GM18505 (cell line): ENCODE measurements around the gene EVA1C.

ENCODE experiments used
- ATAC-seq: cut with Tn5 transposase; IDR thresholded peaks from one replicate; pipeline ENCODE4 v1.9.1; 2021; ENCODE audit not compliant: unreplicated experiment
- POLR2A ChIP-seq: IDR thresholded peaks from 4 replicates; pipeline ENCODE4 v1.6.1; 2011; ENCODE audit warnings: borderline replicate concordance; ENCODE audit not compliant: insufficient read depth, insufficient read length; ENCODE audit errors: extremely low read depth

The EVA1C gene

GRCh38 chr21:32403201-32403777 lies 9.2 kb upstream of the EVA1C start:
- no peak for TF ChIP-seq POLR2A
- no peak for ATAC-seq

DNA sequence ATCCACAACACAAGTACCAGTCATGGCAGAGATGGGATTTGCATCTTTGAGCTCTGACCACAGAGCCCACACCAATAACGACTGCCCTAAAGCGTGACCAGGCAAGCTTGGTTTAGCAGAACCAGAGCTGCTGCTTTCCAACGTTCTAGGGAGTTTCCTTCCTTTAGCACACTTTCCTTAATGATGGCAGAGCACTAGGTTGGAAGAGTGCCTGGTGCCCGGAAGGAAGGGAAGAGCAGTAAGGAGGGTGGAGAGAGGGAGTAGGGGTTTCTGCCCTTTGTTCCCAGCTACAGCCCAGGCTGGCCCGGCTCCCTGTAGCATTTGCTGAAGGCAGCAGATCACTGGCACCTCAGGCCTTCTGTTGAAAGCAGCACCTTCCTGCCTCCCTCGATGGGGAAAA lies 6.1 kb upstream of the EVA1C start:
- no peak for TF ChIP-seq POLR2A
- no peak for ATAC-seq

DNA sequence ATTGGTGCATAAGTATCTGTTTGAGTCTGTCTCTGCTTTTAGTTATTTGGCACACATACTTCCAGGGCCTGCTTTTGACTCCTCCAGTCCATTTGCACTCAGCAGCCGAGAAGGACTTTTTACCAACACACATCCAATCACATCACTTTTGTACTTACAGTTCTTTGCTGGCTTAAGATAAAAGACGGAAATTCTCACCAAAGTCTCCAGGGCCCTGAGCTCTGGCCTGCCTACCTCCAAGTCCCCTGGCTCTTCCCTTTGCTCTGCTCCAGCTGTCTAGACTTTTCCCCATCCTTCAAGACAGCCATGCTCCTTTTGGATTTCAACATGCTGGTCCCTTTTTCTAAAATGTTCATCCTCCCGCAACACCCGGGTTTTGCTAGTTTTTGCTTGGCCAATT lies 2.2 kb upstream of the EVA1C start:
- TF ChIP-seq POLR2A, result no peak
- ATAC-seq, result no peak

DNA sequence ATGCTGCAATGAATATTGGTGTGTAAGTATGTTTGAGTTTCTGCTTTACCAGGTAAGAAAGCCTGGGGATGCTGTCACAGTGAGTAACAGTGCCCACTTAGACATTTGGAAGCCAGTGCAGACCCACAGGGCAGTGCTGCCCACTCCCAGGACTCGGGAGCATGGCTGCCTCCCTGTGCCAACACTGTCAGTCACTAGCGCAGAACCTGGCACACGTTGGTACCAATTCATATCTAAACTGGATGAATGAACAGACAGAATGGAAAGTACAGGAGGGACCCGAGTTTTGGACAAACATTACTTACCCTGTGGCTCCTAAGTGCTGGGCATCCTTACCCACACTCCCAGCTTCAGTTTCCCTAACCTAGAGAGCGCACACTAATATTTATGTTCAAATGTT lies 1.6 kb upstream of the EVA1C start:
- ATAC-seq, result no peak

DNA sequence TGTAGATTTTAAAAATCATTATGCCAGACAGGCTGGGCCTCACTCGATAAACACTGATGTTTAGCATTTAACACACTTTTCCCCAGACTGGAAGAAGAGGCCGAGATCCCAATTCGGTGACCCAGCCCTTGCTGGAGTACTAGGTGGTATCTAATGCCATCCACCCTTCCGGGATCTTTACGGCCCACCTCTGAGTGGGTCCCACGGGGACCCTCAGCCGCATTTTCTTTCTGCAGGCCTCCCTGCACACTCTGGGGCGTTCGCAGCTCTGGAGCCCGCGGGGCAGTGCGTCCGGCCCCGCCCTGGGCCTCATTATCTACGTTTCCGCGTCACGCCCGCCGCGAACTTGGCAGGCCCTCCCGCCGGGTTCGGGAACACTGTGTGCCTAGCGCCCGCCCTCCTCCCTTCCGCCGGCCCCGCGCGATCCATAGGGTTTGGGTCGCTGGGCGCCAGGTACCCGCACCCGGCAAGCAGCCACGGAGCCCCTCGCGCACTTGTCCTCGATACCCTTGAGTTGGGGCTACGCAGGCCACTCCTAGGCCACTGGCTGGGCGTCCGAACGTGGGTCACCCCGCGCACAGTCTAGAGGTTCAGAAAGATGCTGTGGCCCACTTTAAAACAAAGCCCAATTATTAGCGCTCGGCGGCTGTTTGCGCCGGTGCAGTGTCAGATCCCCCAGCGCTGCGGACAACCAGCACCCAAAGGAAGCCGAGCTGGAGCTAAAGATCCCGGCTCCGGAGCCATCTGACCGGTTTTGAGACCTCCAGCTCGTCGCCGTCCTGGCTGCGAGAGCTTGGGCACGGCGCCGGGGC lies 950 bp upstream of the EVA1C start:
- no peak for TF ChIP-seq POLR2A
- no peak for ATAC-seq

More for the DNA sequence above, 1.6 kb upstream of the EVA1C start:
- TF ChIP-seq POLR2A, result no peak

GRCh38 chr21:32413015-32413504 lies 554 bp downstream of the EVA1C start:
- ATAC-seq, result no peak
- no peak for TF ChIP-seq POLR2A

DNA sequence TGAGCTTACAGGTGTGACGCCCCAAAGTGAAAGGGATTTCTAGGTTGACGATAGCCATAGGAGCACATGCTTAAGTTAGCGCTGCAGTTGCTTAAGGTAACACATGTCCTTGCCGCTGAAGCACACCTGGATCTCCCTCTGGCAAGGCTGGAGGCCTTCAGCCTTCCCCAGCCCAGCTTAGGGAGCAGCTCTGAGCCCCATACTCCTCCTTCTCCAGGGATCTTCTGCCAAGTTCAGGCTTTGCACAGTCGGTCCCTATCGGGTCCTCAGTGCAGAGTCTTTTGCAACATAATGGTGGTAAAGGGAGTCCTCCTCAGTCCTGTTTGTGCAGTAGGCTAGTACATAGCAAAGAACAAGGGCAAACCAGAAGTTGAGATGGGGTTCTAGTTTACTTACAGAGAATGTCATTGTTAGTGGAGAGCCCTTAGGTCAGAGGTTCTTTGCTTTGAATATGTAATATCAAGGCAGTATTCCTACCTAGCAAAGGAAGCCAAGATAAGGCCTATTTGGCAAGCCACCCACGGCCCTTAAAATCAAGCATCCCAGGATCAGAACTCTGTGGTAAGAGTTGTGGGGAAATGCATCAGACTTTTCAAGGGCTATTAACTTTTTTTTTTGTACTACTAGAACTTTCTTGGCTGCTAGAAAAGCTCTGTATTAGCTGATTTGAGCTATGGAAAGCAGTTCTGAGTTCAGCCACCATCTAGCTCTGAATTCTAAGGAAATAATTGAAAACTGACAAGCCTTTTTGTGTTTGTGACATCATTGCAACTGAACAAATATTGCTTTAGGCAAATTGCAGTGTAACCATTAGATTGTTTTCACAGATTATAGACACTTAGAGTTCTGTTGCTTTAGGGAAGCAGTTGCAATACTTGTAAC lies 1.4 kb downstream of the EVA1C start:
- ATAC-seq, result no peak
- TF ChIP-seq POLR2A, result no peak

DNA sequence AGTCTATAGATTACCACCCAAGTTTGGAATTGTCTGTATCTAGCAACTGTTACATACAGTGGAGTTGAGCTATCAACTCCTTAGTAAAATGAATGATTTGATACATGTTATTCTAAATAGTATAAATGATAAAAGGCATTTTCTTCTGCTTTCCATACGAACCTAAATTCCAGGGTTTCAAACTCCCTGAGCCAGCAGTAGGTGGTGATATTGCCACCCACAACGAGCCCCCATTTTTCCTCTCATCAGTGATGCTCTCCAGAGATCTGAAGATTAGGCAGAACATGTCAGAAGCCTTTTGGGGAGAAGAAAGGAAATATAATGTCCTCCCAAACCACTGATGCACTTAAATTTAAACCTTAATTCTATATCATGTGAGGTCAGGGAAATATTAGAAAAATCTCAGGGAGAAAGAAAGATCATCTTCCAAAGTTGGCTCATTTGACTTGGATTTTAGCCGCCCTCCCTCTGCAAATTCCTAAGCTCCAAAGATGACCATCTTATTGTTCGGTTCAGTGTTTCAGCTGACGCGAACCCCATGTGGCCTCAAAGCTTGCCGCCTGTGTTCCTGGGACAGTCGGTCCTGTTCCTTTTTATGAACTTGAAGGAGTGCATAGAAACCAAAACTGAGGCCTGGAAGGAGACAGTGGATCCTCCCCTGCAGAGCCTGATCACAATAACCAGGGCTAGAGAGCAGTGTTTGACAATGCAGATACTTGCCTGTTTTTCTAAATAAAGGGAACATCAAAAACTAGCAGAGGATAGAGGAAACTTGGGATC lies 2.3 kb downstream of the EVA1C start:
- ATAC-seq, result no peak
- no peak for TF ChIP-seq POLR2A

GRCh38 chr21:32415451-32416398 lies 3.2 kb downstream of the EVA1C start:
- ATAC-seq, result no peak
- TF ChIP-seq POLR2A, result no peak

DNA sequence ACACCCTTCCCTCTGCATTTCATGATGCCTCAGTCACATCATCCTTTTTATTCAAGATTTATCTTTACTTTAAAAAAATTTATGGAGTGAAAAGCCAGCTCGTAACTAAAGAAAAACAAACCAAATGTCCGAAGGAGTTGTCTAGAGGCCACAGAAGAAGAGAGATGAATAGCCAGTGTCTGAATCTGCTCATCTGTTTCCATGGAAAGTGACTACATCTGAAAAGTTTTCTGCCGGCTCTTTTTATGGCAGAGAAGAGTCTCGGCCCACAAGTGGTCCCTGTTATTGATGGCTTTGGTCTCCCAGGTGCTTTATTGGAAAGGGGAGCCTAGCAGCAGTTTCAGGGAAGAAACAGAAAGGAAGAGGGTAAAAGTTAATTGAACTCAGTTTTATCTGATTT lies 5.6 kb downstream of the EVA1C start:
- ATAC-seq, result no peak
- no peak for TF ChIP-seq POLR2A

DNA sequence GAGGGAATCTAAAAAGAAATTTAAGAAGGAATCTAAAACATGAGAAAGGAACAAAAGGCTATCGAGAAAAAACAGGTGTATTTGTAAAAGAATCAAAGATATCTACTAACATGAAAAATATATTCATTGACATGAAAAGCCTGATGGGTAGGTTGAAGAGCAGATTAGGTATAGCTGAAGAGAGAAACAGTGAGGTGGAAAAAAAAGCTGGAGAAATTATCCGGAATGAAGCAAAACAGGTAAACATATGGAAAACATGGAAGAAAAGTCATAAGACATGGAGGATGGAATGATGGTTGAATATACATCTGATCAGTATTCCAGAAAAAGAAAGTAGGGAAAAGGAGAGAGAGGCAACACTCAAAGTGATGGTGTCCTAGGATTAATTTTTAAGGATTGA lies 9.6 kb downstream of the EVA1C start:
- no peak for ATAC-seq
- no peak for TF ChIP-seq POLR2A
